Activated CD8-positive, alpha-beta memory T cell treated with anti-CD3 and anti-CD28 coated beads for 4 hours (primary cell): ENCODE results near the gene UQCC5.

Experiments used
- DNase-seq, 2 donors: peaks; one replicate each; pipeline ENCODE4 v3.0.0-alpha.2; 2020; ENCODE audit warnings: low read depth in 2 of 2

The UQCC5 gene, protein sequence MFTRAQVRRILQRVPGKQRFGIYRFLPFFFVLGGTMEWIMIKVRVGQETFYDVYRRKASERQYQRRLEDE

DNA sequence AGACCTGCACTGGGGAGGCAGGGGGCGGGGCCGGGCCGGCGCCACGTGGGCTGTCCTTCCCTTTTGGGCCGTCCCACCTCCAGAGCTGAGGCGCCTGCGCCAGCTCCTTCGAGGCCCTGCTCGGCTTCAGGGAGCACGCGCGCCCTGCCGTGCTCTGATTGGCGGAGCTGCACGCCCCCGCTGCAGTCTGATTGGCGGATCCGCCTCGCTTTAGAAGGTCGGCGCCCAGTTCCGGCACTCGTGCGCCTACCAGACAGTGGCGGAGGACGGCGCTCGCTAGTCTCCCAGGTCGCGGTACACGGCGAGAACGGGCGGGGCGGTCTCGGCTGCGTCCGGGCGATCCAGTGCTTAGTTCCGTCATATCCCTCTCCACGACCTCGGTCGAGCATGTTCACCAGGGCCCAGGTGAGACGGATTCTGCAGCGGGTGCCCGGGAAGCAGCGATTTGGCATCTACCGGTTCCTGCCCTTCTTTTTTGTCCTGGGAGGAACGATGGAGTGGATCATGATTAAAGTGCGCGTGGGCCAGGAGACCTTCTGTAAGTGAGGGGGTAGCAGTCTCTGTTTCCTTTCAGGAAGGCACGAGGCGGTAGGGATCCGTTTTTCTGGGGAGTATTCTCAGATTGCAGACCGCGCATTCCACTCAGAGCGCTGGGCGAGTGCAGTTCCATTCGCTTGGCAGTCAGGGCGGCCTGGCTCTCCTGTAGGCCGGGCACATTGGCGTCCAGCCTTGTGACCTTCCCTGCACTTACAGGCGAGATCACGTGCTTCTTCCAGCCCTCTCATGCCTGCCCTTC lies at the start of gene UQCC5:
TSS of gene UQCC5 (plus strand) at position 237 of the 796 bp plus-strand sequence. CDS start at position 388, 151 bp downstream.
- DNase-seq: peak; percentile 94 to 96

DNA sequence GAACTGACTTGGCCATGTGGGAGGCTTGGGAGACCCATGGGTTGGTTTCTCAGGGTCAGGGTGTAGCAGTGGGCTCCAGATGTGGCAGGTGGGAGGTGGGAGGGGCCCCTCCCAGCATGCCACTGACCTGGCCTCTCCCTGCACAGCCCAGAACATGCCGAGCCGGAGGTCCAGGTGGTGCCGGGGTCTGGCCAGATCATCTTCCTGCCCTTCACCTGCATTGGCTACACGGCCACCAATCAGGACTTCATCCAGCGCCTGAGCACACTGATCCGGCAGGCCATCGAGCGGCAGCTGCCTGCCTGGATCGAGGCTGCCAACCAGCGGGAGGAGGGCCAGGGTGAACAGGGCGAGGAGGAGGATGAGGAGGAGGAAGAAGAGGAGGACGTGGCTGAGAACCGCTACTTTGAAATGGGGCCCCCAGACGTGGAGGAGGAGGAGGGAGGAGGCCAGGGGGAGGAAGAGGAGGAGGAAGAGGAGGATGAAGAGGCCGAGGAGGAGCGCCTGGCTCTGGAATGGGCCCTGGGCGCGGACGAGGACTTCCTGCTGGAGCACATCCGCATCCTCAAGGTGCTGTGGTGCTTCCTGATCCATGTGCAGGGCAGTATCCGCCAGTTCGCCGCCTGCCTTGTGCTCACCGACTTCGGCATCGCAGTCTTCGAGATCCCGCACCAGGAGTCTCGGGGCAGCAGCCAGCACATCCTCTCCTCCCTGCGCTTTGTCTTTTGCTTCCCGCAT lies 49.2 kb upstream of the UQCC5 start:
- DNase-seq: no peak

DNA sequence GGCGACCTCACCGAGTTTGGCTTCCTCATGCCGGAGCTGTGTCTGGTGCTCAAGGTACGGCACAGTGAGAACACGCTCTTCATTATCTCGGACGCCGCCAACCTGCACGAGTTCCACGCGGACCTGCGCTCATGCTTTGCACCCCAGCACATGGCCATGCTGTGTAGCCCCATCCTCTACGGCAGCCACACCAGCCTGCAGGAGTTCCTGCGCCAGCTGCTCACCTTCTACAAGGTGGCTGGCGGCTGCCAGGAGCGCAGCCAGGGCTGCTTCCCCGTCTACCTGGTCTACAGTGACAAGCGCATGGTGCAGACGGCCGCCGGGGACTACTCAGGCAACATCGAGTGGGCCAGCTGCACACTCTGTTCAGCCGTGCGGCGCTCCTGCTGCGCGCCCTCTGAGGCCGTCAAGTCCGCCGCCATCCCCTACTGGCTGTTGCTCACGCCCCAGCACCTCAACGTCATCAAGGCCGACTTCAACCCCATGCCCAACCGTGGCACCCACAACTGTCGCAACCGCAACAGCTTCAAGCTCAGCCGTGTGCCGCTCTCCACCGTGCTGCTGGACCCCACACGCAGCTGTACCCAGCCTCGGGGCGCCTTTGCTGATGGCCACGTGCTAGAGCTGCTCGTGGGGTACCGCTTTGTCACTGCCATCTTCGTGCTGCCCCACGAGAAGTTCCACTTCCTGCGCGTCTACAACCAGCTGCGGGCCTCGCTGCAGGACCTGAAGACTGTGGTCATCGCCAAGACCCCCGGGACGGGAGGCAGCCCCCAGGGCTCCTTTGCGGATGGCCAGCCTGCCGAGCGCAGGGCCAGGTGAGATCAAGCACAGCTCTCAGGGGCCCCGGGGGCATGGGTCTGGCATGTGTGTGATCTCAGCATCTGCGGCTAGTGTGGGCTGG lies 48.4 kb upstream of the UQCC5 start:
- no peak for DNase-seq

- no peak for DNase-seq
Observed at GRCh38 chr3:52488746-52489145, 47.7 kb upstream of the UQCC5 start.

DNA sequence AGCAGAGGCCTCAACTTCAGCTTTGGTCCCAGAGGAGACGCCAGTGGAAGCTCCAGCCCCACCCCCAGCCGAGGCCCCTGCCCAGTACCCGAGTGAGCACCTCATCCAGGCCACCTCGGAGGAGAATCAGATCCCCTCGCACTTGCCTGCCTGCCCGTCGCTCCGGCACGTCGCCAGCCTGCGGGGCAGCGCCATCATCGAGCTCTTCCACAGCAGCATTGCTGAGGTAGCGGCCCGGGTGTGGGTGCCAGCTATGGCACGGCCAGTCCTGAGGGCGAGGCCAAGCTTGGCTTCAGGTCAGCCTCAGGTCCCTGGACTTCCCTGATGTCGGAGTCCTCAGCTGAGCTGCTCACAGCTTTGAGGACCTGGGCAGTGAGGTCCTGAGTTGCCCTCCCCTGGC lies 47.0 kb upstream of the UQCC5 start:
- DNase-seq: no peak

DNA sequence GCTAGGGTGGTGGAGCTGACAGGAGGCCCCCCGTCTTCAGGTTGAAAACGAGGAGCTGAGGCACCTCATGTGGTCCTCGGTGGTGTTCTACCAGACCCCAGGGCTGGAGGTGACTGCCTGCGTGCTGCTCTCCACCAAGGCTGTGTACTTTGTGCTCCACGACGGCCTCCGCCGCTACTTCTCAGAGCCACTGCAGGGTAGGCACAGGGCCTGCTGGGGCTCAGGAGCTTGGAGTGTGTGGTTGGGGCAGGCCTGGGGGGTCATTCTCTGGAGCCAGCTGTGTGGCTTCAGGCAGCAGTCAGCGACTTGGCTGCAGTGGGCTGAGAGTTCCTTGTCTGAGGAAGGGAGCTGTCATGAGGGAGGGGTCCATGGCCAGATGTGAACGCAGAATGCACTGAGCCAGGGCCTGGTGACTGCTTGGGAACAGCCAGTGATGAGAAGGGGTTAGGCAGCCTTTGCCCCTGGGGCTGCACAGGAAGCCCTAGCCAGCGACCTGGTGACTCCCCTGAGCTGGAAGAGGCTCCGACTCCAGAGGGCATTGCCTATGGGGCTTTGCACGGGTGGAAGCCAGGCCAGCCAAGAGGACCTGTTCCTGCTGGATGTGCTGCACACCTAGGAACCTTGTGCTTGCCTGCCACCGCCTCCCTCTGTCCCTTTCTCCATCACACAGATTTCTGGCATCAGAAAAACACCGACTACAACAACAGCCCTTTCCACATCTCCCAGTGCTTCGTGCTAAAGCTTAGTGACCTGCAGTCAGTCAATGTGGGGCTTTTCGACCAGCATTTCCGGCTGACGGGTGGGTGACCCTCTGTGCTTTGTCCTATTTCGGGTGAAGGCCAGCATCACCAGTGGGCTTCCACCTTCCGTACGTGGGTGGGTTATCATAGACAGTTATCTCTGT lies 46.1 kb upstream of the UQCC5 start:
- no peak for DNase-seq

- no peak for DNase-seq
Observed at GRCh38 chr3:52490939-52491526, 45.4 kb upstream of the UQCC5 start.

- no peak for DNase-seq
Observed at GRCh38 chr3:52492059-52492458, 44.3 kb upstream of the UQCC5 start.

DNA sequence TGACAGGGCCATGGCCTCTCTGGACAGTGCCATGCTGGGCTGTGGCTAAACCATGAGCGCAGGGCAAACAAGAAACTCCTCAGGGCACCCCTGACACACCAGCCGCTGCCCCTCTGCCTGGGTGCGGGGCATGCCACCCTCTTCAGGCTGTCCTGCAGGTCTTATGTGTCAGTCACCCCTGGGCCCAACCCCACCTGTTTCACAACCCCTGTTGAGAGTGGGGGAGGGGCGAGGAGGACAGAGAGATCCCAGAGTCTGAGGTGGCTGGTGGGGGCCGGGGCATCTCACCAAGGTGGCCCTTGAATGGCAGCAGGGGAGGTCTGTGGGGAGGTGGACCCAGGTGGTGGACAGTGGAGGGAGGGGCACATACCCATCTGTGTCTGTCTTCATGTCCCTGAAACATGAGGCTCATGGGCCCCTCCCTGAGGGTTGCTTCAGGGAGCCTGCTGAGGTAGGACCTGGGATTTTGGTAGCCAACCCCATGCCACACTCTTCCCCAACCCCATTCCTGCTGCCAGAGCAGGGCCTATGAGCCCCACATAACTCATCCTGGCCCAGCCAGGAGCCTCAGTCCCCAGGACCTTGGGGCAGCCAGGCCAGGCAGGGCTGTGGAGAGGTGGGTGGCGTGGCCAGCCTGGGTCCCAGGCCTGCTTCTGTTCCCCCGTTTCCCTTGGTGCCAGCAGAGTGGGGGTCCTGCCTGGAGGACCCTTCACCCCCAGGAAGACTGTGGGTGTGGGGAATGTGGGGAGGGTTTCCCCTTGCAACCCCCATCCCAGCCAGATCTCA lies 43.0 kb upstream of the UQCC5 start:
- DNase-seq: no peak

- DNase-seq: no peak
Observed at GRCh38 chr3:52494445-52494844, 42.0 kb upstream of the UQCC5 start.

DNA sequence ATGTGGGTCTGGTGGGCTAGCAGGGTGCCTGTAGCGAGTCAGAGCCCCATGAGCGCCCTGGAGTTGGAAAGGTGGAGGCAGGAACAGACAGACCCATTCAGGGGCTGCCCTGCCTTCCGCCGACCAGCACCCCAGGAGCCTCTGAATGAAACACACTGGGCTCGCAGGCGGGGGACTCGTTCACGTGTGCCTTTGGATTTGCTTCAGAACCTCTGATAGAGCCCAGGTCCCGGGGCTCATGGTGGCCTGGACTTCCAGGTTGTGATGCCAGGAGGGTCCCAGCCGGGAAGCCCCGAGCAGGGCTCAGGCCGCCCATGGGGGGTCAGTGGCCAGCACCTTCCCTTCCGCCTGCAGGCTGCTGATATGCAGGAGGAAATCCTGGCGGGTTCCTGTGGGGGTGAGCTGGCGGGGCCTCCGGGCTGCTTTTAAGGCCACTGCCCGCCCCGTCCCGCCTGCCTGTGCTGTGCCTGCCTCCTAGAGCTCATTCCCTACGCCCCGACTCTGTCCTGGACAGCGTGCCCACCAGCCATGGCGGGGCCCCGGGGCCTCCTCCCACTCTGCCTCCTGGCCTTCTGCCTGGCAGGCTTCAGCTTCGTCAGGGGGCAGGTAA lies 41.4 kb upstream of the UQCC5 start, which contains the start of gene STAB1:
TSS of gene STAB1 (plus strand) at position 453 of the 610 bp plus-strand sequence. CDS start at position 529, 76 bp downstream.
- DNase-seq: no peak

DNA sequence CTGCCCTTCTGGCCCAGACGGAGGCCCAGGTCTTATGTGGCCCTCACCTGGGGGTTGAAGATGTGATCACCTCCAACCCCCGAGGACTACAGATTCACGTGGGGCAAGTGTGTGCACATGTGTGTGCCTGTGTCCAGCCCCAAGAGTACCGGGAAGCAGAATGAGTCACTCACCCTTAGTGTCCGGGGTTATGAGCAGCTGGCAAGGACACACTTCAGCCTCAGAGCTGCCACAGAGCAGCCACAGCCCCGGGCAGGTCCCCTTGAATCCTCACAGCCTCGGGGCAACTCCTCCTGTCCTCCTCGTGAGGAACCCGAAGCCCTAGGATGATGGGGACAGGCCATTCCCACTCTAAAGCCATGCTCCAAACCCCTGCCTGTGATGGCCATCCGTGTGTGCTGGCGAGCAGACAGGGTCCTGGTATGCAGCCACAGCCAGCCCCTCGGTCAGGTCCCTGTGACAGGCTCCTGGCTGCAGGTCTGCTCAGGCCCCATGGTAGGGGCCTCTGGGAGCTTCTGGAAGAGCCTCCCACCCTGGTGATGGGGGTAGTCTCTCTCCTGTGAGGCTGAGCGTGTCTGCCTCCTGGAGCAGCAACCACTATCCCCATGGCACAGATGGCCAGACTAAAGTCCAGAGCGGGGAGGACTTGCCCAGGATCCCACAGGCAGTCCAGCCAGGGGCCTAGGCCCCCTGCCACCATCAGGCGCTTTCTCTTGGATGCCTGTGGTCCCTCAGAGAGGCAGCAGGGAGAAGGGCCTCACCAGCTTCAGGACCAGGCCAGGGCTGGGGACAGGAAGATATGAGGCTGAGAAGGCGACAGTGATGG lies 40.4 kb upstream of the UQCC5 start:
- DNase-seq: no peak

- no peak for DNase-seq
Observed at GRCh38 chr3:52498137-52499054, 38.0 kb upstream of the UQCC5 start.

- DNase-seq: no peak
Observed at GRCh38 chr3:52501046-52501445, 35.4 kb upstream of the UQCC5 start.

- DNase-seq: no peak
Observed at GRCh38 chr3:52502001-52502400, 34.4 kb upstream of the UQCC5 start.

DNA sequence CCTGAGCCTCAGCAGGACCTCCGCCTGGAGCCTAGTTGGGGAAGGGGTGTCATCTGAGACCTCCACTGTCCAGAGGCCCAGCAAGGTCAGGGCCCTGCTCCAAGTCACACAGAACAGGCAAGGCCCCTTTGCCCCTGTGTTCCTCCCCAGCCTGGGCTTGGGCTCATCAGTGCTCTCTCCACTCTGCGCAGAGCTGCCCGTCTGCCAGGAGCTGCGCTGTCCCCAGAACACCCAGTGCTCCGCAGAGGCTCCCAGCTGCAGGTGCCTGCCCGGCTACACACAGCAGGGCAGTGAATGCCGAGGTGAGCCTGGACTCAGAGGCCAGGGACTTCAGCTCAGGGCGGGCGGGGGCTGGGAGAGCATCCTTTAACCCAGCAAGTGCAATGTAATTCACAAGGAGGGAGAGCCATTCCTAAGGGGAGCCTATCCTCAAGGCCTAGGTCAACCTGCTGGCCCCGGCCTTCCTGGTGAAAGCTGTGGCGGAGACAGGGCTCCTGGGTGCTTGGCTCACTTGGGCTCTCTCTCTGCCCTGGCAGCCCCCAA lies 33.5 kb upstream of the UQCC5 start:
- no peak for DNase-seq
